SK-N-MC (cell line): ENCODE results near the gene KCNH1.

Experiments used
- EZH2 ChIP-seq: fragments of 200-600 bp; sonication (generic); IDR thresholded peaks from one replicate; pipeline ENCODE4 v1.6.1; 2017; ENCODE audit warnings: antibody characterized with exemption
- FOXP2 ChIP-seq: optimal IDR thresholded peaks from 2 replicates; pipeline ENCODE3; 2011; ENCODE audit warnings: mild to moderate bottlenecking, moderate library complexity; ENCODE audit not compliant: insufficient read depth; ENCODE audit errors: extremely low read length, control extremely low read depth
- POLR2AphosphoS5 ChIP-seq: IDR thresholded peaks from 2 replicates; pipeline ENCODE4 v1.6.1; 2012; ENCODE audit warnings: mild to moderate bottlenecking, low read depth, low read length, borderline replicate concordance

- TF ChIP-seq EZH2 (no peak), POLR2AphosphoS5 (no peak), FOXP2 (no peak)
Measured at GRCh38 chr1:210781652-210782051, 352.3 kb downstream of the KCNH1 start.
